HepG2 (cell line): ENCODE measurements around the gene MRPL14. TPM values are rescaled to one million over a fixed set of nuclear protein-coding genes. Genes with fewer than 3 reads are reported as not detected.

ENCODE experiments used
- E2F2 ChIP-seq: sonication (generic); formaldehyde crosslinking; IDR thresholded peaks from 2 replicates; pipeline ENCODE4 v1.4.0; 2020; ENCODE audit warnings: missing genetic modification reagents, borderline replicate concordance
- MIER3 ChIP-seq: IDR thresholded peaks from 2 replicates; pipeline ENCODE4 v1.6.1; 2016; ENCODE audit warnings: missing compliant biosample characterization, borderline replicate concordance
- RAD21 ChIP-seq: fragments of 450-650 bp; formaldehyde crosslinking; IDR thresholded peaks from 2 replicates; pipeline ENCODE4 v1.5.0; 2020; ENCODE audit warnings: mild to moderate bottlenecking
- TBP ChIP-seq: sonication (generic); formaldehyde crosslinking; IDR thresholded peaks from 2 replicates; pipeline ENCODE4 v1.5.0; 2020; ENCODE audit warnings: missing genetic modification reagents
- TGIF2 ChIP-seq: IDR thresholded peaks from 2 replicates; pipeline ENCODE4 v1.6.1; 2016; ENCODE audit warnings: control low read depth, missing compliant biosample characterization
- ZIK1 ChIP-seq: sonication (generic); formaldehyde crosslinking; IDR thresholded peaks from 2 replicates; pipeline ENCODE4 v1.5.0; 2020; ENCODE audit warnings: mild to moderate bottlenecking, low read depth, missing genetic modification reagents, borderline replicate concordance
- ZMYM3 ChIP-seq: sonication (generic); formaldehyde crosslinking; IDR thresholded peaks from 2 replicates; pipeline ENCODE4 v1.5.1; 2020; ENCODE audit warnings: mild to moderate bottlenecking, missing genetic modification reagents
- ZNF274 ChIP-seq: sonication (generic); formaldehyde crosslinking; IDR thresholded peaks from 2 replicates; pipeline ENCODE4 v1.5.1; 2020; ENCODE audit warnings: mild to moderate bottlenecking, missing genetic modification reagents
- ZNF337 ChIP-seq: sonication (generic); formaldehyde crosslinking; IDR thresholded peaks from 2 replicates; pipeline ENCODE4 v1.5.1; 2020; ENCODE audit warnings: missing genetic modification reagents, low read depth, mild to moderate bottlenecking, borderline replicate concordance
- ZNF597 ChIP-seq: sonication (generic); formaldehyde crosslinking; IDR thresholded peaks from 2 replicates; pipeline ENCODE4 v1.5.0; 2020; ENCODE audit warnings: missing genetic modification reagents
- ZNF746 ChIP-seq: sonication (generic); formaldehyde crosslinking; IDR thresholded peaks from 2 replicates; pipeline ENCODE4 v1.8.0; 2022; ENCODE audit warnings: mild to moderate bottlenecking, missing genetic modification reagents
- polyA plus RNA-seq, 8 experiments: library from polyadenylated mRNA; depleted of rRNA in 3 of 8; stranded (reverse) in 7 of 8; unstranded in 1 of 8; fragments of >200 nt; fragmentation: Illumina TruSeq in 4 of 8; extraction: Trizol in 4 of 8; gene quantifications; 2 replicates each; pipeline versions ENCODE4 v1.2.1 to v1.2.3, GENCODE V29; 2011 to 2016; ENCODE audit warnings: low read depth in 4 of 8, missing spikeins in 1 of 8, mixed read lengths in 1 of 8; ENCODE audit not compliant: insufficient read depth in 1 of 8
- total RNA-seq, 5 experiments: library from RNA; depleted of rRNA; stranded (reverse); fragments of >200 nt; fragmentation: Illumina TruSeq; extraction: Trizol; gene quantifications; 2 replicates each; pipeline ENCODE4 v1.2.3, GENCODE V29; 2016; ENCODE audit warnings: low read depth in 1 of 5
- TF ChIP-seq, protein P1 (sequence below): sonication (generic); formaldehyde crosslinking; conservative IDR thresholded peaks from 2 replicates; pipeline ENCODE4 v1.8.1; 2023; ENCODE audit warnings: missing genetic modification reagents
- TF ChIP-seq, protein P2 (sequence below): sonication (generic); formaldehyde crosslinking; IDR thresholded peaks from 2 replicates; pipeline ENCODE4 v1.4.0; 2020; ENCODE audit warnings: missing genetic modification reagents, borderline replicate concordance
- TF ChIP-seq, protein P3 (sequence below): IDR thresholded peaks from 2 replicates; pipeline ENCODE4 v1.6.1; 2016; ENCODE audit warnings: low read depth
- TF ChIP-seq, protein P4 (sequence below): sonication (generic); formaldehyde crosslinking; IDR thresholded peaks from 2 replicates; pipeline ENCODE4 v1.8.1; 2022; ENCODE audit warnings: mild to moderate bottlenecking, missing genetic modification reagents

The MRPL14 gene
- total and polyA plus RNA-seq, 2 of the 13 experiments (the other 11 are each of a cell fraction or from before 2014, with no cell fraction given): 157 to 178 TPM

DNA sequence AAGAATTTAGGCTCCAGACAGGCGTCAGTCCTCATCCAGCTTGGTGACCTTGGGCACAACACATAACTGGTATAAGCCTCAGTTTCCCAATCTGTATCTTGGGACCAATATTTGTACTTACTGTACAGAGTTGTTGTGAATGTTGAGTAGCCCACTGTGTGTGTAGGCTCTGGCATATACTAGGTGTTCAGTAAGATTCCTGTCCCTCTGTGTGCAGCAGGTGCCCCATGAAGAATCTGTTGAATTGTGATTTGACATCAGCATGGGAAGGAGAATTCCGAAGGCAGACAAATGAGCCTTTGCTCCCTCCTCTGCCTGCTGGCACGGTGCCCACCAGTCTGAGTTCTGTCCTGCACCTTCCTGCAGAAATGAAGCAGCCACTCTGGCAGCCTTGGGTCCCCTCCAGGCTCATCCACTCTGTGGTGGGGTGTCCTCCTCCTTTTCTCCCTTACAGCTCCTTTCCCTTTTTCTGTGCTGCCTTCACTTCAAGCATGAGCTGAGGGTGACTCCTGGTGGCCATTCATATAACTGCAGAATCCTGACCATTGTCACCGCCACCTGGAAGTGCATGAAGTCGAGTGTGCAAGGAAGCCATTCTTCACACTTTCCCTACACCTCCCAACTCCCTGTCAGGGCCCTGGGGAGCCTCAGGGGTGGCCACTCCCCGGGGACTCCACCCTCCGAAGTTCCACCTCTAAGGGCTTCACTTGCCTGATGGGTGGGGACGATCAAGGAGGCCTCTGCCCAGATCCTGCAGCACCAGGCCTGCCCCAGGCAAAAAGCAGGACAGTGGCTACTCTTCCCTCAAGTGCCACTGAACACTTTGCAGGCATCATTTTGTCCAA, 48.2 kb downstream of the MRPL14 start (continued):
- no peak for TF ChIP-seq ZNF597
- peak; percentile 33; the same call in 1 of the 2 replicates for TF ChIP-seq ZMYM3 (CRISPR knock-in tag)
- TF ChIP-seq, protein P1, sequence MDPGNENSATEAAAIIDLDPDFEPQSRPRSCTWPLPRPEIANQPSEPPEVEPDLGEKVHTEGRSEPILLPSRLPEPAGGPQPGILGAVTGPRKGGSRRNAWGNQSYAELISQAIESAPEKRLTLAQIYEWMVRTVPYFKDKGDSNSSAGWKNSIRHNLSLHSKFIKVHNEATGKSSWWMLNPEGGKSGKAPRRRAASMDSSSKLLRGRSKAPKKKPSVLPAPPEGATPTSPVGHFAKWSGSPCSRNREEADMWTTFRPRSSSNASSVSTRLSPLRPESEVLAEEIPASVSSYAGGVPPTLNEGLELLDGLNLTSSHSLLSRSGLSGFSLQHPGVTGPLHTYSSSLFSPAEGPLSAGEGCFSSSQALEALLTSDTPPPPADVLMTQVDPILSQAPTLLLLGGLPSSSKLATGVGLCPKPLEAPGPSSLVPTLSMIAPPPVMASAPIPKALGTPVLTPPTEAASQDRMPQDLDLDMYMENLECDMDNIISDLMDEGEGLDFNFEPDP (CRISPR knock-in tag): 0 out of 2 replicates have a peak, but pooled peaks have one; percentile 87
- TF ChIP-seq TGIF2: peak; percentile 39; the same call in 1 of the 2 replicates
- no peak for TF ChIP-seq E2F2 (CRISPR knock-in tag)
- TF ChIP-seq, protein P2, sequence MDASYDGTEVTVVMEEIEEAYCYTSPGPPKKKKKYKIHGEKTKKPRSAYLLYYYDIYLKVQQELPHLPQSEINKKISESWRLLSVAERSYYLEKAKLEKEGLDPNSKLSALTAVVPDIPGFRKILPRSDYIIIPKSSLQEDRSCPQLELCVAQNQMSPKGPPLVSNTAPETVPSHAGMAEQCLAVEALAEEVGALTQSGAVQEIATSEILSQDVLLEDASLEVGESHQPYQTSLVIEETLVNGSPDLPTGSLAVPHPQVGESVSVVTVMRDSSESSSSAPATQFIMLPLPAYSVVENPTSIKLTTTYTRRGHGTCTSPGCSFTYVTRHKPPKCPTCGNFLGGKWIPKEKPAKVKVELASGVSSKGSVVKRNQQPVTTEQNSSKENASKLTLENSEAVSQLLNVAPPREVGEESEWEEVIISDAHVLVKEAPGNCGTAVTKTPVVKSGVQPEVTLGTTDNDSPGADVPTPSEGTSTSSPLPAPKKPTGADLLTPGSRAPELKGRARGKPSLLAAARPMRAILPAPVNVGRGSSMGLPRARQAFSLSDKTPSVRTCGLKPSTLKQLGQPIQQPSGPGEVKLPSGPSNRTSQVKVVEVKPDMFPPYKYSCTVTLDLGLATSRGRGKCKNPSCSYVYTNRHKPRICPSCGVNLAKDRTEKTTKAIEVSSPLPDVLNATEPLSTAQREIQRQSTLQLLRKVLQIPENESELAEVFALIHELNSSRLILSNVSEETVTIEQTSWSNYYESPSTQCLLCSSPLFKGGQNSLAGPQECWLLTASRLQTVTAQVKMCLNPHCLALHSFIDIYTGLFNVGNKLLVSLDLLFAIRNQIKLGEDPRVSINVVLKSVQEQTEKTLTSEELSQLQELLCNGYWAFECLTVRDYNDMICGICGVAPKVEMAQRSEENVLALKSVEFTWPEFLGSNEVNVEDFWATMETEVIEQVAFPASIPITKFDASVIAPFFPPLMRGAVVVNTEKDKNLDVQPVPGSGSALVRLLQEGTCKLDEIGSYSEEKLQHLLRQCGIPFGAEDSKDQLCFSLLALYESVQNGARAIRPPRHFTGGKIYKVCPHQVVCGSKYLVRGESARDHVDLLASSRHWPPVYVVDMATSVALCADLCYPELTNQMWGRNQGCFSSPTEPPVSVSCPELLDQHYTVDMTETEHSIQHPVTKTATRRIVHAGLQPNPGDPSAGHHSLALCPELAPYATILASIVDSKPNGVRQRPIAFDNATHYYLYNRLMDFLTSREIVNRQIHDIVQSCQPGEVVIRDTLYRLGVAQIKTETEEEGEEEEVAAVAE (CRISPR knock-in tag): peak; percentile 66; the same call in 1 of the 2 replicates
- no peak for TF ChIP-seq ZNF746 (CRISPR knock-in tag)
- TF ChIP-seq, protein P3, sequence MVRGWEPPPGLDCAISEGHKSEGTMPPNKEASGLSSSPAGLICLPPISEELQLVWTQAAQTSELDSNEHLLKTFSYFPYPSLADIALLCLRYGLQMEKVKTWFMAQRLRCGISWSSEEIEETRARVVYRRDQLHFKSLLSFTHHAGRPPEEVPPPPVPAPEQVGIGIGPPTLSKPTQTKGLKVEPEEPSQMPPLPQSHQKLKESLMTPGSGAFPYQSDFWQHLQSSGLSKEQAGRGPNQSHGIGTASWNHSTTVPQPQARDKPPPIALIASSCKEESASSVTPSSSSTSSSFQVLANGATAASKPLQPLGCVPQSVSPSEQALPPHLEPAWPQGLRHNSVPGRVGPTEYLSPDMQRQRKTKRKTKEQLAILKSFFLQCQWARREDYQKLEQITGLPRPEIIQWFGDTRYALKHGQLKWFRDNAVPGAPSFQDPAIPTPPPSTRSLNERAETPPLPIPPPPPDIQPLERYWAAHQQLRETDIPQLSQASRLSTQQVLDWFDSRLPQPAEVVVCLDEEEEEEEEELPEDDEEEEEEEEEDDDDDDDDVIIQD (CRISPR knock-in tag): peak; percentile 56; the same call in 1 of the 2 replicates
- peak; percentile 96 for TF ChIP-seq RAD21
- TF ChIP-seq TBP (CRISPR knock-in tag): no peak
- 0 out of 2 replicates have a peak, but pooled peaks have one; percentile 4 for TF ChIP-seq ZIK1
- TF ChIP-seq ZNF337: peak; percentile 17; the same call in 1 of the 2 replicates
- TF ChIP-seq ZNF274: peak; percentile 73; the same call in 1 of the 2 replicates
- TF ChIP-seq MIER3 (CRISPR knock-in tag): peak; percentile 51; the same call in 1 of the 2 replicates
- TF ChIP-seq, protein P4, sequence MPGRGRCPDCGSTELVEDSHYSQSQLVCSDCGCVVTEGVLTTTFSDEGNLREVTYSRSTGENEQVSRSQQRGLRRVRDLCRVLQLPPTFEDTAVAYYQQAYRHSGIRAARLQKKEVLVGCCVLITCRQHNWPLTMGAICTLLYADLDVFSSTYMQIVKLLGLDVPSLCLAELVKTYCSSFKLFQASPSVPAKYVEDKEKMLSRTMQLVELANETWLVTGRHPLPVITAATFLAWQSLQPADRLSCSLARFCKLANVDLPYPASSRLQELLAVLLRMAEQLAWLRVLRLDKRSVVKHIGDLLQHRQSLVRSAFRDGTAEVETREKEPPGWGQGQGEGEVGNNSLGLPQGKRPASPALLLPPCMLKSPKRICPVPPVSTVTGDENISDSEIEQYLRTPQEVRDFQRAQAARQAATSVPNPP (CRISPR knock-in tag): no peak
